ENCODE measurements around the gene RBP7.

GRCh38 chr1:10064416-10065343 lies 67.7 kb downstream of the RBP7 start:
- TF ChIP-seq CTCF (IDR thresholded peaks at IDR 0.05; ENCODE audit: low read length) (no peak), EZH2phosphoT487 (IDR thresholded peaks at IDR 0.05; ENCODE audit: low read length) (no peak)
